Measurements from ENCODE around the gene NR2F1.

DNA sequence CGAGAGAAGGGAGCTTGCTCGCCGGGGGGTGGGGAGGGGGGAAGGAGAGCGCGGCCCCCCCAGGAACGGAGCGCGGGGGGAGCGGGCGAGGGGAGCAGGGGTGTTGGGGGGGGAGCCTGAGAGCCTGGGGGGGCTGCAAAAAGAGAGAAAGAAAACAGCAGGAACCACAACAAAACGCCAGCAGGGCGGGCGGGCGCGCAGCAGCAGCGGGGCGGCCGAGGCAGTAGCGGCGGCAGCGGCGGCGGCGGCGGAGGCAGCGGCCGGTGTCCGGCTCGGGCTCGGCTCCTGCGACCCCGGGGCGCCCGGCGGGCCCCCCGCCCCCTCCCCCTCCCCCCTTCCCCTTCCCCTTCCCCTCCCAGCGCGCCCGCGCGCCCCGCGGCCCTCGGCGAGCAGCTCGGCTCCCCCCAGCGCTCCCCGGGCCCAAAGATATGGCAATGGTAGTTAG is 1.6 kb downstream of the NR2F1 start:
- no peak for TF ChIP-seq EZH2 (IDR thresholded peaks at IDR 0.05; ENCODE audit: low read length, unreplicated experiment)
- TF ChIP-seq, protein P1, sequence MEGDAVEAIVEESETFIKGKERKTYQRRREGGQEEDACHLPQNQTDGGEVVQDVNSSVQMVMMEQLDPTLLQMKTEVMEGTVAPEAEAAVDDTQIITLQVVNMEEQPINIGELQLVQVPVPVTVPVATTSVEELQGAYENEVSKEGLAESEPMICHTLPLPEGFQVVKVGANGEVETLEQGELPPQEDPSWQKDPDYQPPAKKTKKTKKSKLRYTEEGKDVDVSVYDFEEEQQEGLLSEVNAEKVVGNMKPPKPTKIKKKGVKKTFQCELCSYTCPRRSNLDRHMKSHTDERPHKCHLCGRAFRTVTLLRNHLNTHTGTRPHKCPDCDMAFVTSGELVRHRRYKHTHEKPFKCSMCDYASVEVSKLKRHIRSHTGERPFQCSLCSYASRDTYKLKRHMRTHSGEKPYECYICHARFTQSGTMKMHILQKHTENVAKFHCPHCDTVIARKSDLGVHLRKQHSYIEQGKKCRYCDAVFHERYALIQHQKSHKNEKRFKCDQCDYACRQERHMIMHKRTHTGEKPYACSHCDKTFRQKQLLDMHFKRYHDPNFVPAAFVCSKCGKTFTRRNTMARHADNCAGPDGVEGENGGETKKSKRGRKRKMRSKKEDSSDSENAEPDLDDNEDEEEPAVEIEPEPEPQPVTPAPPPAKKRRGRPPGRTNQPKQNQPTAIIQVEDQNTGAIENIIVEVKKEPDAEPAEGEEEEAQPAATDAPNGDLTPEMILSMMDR (conservative IDR thresholded peaks at IDR 0.05; ENCODE audit: low read depth, low read length), result no peak
